ENCODE data around the gene MET. TPM values are rescaled to one million over a fixed set of nuclear protein-coding genes. Genes with fewer than 3 reads are reported as not detected.

MET gene
- polyA plus RNA-seq, 2 of the 4 experiments (the other 2 are of a cell fraction) = 72.3 to 165 TPM

DNA sequence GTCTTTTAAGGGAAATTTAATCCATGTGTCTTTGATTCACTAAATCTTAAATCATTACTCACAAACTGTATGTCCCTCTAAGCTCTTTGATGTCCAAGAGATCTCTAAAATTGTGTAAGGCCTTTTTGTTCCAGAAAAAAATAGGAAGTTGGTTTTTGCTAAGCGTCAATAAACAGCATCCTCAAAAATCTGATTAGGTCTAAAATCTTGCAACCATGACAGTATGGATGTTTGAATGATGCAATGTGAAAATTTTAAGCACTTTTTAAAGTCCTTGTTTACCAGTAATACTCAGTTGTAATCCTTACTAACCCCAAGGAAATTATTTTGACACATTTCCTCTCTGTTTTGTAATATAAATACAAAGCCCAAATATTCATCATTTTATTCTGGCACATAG is 6.8 kb downstream of the MET start:
- Histone ChIP-seq H3K27ac (no peak overlapping the region), H3K4me2 (peak overlapping the region; percentile 93; the same call in 1 of the 3 replicates), H3K4me1 (peaks cover 61% of the 10 kb centered on the region), H3K4me3 (no peak overlapping the region), H3K9me3 (no peaks in the 10 kb centered on the region)
- 95% methylated on average over 1 of the region's 1 CpG for WGBS (ENCODE audit: missing lambda C conversion rate)
- ChIA-PET POLR2A (interaction anchor here (0.6 kb wide), 1 partner anchor 13 kb away, joined by 8 read pairs; no protein-coding TSS in a partner anchor), CTCF (interaction anchor here (0.8 to 1.4 kb wide), 2 partner anchors 16 to 96 kb away, joined by 3 read pairs; no protein-coding TSS in a partner anchor)
- ATAC-seq (no peak), DNase-seq (ENCODE audit: low read depth in 1 of 2, low spot score in 1 of 2) (no peak), FAIRE-seq (no peak)
- TF ChIP-seq POLR2AphosphoS2 (conservative IDR thresholded peaks at IDR 0.05; ENCODE audit: low read length) = no peak

DNA sequence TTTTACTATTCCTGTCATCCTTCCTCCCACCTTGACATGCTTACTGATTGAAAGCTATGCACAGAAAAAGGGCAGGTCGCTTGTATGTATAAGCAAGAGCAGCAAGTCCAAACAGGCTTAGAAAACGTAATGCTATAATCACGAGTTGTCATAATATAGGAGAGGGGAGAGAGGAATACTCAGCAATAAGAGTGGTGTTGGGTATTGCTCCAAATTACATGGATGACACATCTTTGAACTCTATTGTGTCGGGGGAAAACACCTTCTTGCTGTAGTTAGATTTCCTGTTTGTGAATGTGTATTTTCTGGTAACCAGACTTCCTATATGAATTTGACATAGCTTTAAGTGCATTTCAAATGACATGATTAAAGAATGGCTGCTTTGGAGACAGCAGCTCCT is 7.5 kb downstream of the MET start:
- FAIRE-seq (no peak), DNase-seq (ENCODE audit: low read depth in 1 of 2, low spot score in 1 of 2) (no peak), ATAC-seq (no peak)
- Histone ChIP-seq H3K4me2 (0 out of 3 replicates have a peak overlapping the region, but pooled peaks have one; percentile 19), H3K4me3 (no peak overlapping the region), H3K27ac (no peak overlapping the region), H3K9me3 (no peaks in the 10 kb centered on the region), H3K4me1 (peaks cover 57% of the 10 kb centered on the region)
- POLR2A ChIA-PET = no interaction called here
- CTCF ChIA-PET = interaction anchor here (0.8 to 1.8 kb wide), 4 partner anchors 9 to 97 kb away, joined by 3 to 4 read pairs (median 3); no protein-coding TSS in a partner anchor
- TF ChIP-seq EHMT2 (IDR thresholded peaks at IDR 0.05; ENCODE audit: low read depth) (no peak), CBX2 (IDR thresholded peaks at IDR 0.05; ENCODE audit: borderline replicate concordance, low read depth) (no peak), FOSL2 (IDR thresholded peaks at IDR 0.05) (no peak), FOSL2 (CRISPR knock-in tag; IDR thresholded peaks at IDR 0.05) (no peak)
- WGBS (ENCODE audit: missing lambda C conversion rate) = 77% methylated on average over 4 of the region's 4 CpGs

DNA sequence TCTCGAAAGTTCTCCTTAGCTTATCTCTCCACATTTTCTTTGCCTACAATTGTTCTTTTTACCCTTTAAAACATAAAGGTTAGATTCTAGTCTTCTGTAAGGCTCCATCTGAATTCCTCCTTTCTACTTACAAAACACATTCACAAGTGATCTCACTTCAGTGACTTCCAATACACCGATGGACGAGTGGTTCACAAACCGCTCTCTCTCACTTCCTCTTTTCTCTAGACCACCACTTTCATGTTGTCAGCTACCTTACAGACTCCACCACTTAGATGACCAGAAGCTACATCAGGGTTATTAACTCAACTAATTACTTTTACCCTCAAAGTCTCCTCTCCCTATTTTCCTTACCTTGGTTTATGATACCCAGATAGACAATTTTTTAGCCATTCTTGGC is 11.8 kb downstream of the MET start:
- H3K27ac ChIP-seq = no peak overlapping the region
- ATAC-seq (no peak), FAIRE-seq (no peak), DNase-seq (ENCODE audit: low read depth in 1 of 2, low spot score in 1 of 2) (no peak)
- ChIA-PET POLR2A (no interaction called here), CTCF (interaction anchor here (1.5 to 2.0 kb wide), 2 partner anchors 9 to 11 kb away, joined by 4 to 7 read pairs; partner anchors contain the start of gene MET)
- whole genome bisulfite sequencing (ENCODE audit: missing lambda C conversion rate) = 97% methylated on average over 4 of the region's 4 CpGs
- no peak for TF ChIP-seq JUN (IDR thresholded peaks at IDR 0.05)
- TF ChIP-seq, protein P1, sequence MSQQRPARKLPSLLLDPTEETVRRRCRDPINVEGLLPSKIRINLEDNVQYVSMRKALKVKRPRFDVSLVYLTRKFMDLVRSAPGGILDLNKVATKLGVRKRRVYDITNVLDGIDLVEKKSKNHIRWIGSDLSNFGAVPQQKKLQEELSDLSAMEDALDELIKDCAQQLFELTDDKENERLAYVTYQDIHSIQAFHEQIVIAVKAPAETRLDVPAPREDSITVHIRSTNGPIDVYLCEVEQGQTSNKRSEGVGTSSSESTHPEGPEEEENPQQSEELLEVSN (IDR thresholded peaks at IDR 0.05; ENCODE audit: borderline replicate concordance, low read depth) = no peak
- TF ChIP-seq BHLHE40 (IDR thresholded peaks at IDR 0.05; ENCODE audit: low read depth, low read length) = no peak
- no peak for TF ChIP-seq EHMT2 (IDR thresholded peaks at IDR 0.05; ENCODE audit: low read depth)
- TF ChIP-seq USF2 (IDR thresholded peaks at IDR 0.05) = no peak
- TF ChIP-seq ELK1 (IDR thresholded peaks at IDR 0.05; ENCODE audit: low read depth, low read length) = no peak
- TF ChIP-seq, protein P2, sequence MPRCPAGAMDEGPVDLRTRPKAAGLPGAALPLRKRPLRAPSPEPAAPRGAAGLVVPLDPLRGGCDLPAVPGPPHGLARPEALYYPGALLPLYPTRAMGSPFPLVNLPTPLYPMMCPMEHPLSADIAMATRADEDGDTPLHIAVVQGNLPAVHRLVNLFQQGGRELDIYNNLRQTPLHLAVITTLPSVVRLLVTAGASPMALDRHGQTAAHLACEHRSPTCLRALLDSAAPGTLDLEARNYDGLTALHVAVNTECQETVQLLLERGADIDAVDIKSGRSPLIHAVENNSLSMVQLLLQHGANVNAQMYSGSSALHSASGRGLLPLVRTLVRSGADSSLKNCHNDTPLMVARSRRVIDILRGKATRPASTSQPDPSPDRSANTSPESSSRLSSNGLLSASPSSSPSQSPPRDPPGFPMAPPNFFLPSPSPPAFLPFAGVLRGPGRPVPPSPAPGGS (IDR thresholded peaks at IDR 0.05) = no peak
- TF ChIP-seq, protein P3, sequence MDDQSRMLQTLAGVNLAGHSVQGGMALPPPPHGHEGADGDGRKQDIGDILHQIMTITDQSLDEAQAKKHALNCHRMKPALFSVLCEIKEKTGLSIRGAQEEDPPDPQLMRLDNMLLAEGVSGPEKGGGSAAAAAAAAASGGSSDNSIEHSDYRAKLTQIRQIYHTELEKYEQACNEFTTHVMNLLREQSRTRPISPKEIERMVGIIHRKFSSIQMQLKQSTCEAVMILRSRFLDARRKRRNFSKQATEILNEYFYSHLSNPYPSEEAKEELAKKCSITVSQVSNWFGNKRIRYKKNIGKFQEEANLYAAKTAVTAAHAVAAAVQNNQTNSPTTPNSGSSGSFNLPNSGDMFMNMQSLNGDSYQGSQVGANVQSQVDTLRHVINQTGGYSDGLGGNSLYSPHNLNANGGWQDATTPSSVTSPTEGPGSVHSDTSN (IDR thresholded peaks at IDR 0.05) = no peak
- TF ChIP-seq POLR2A (IDR thresholded peaks at IDR 0.05; ENCODE audit: low read length) = no peak
- TF ChIP-seq KDM5A (IDR thresholded peaks at IDR 0.05) = no peak
- TF ChIP-seq NR3C1 (IDR thresholded peaks at IDR 0.05) = no peak
- TF ChIP-seq MAZ (IDR thresholded peaks at IDR 0.05; ENCODE audit: borderline replicate concordance, low read depth, low read length) = no peak
- TF ChIP-seq TP53 (CRISPR knock-in tag; IDR thresholded peaks at IDR 0.05) = no peak
- TF ChIP-seq MYC (IDR thresholded peaks at IDR 0.05; ENCODE audit: borderline replicate concordance, low read length) = no peak
- TF ChIP-seq HOXB5 (CRISPR knock-in tag; IDR thresholded peaks at IDR 0.05) = no peak
- no peak for TF ChIP-seq RAD21 (conservative IDR thresholded peaks at IDR 0.05 in 1 of 2, IDR thresholded peaks at IDR 0.05 in 1 of 2)
- no peak for TF ChIP-seq PHF8 (IDR thresholded peaks at IDR 0.05; ENCODE audit: borderline replicate concordance, low read depth)
- H3K4me2 ChIP-seq = no peak overlapping the region
- H3K9me3 ChIP-seq = no peaks in the 10 kb centered on the region
- no peak overlapping the region for H3K4me3 ChIP-seq
- peaks cover 49% of the 10 kb centered on the region for H3K4me1 ChIP-seq

Measured in A549 (cell line).